IPS-18c (cell line): ENCODE data around the gene ARHGEF10L.

Experiments used
- H3K4me3 ChIP-seq: 2 replicates; pipeline ENCODE4 v1.7.0; 2013; ENCODE audit warnings: low read depth, mild to moderate bottlenecking, low read length, moderate library complexity; ENCODE audit not compliant: insufficient read depth
- H3K9me3 ChIP-seq: one replicate; pipeline ENCODE4 v1.6.1; 2013; ENCODE audit warnings: mild to moderate bottlenecking, low read length, moderate library complexity; ENCODE audit not compliant: control insufficient read depth, insufficient read depth

Gene ARHGEF10L

DNA sequence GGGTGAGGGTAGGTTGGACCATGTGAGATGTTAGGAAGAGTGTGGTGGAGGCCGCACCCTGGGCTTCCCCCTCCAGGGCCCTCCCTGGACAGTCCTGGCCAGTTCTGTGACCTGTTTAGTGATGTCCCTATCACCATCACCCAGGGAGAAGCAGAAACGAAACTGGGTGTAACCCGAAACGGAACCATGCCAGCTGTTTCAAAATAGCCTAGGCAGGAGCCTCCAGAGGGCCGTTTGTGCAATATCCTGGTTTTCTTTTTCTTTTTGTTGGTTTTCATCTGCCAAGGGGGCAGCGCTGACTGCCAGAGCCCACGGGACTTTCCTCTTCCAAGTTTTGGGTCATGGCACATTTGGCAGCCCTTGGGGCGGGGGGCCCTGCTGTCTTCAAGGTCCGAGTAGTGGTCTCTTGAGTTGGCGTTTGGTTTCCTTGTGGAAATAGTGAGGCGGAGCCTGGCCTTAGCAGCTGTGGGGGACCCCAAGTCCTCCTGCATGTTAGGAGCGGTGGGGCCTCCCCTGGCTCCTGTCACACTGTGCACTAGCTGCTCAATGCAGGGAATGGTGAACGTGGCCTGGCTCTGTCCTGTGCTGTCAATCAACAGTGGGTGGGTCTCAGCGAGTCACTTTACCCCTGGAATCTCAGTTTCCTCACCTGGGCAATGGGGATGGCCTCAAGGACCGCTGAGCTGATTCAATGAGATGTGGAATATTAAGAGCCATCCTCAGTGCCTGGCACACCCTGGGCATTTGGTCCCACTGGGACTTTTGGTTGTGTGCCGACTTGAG is 90.7 kb downstream of the ARHGEF10L start:
- Histone ChIP-seq H3K9me3 (peaks cover 2% of the 10 kb centered on the region), H3K4me3 (no peak overlapping the region; the same call in 1 of the 2 replicates)

DNA sequence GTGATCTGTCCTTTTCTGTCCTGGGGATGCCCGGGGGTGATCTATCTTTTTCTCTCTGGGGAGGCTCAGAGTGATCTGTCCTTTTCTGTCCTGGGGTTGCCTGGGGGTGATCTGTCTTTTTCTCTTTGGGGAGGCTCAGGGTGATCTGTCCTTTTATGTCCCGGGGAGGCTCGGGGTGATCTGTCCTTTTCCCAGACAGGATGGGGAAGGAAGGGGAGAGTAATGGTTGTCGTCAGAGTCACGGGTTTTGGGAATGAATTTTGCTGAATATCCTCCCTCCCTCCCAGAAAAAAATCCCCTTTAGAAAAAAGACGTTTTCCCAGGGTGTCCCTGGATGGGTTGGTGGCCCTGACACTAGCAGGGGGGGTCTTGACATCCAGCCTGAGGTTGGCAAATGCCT is 91.5 kb downstream of the ARHGEF10L start:
- Histone ChIP-seq H3K9me3 (peaks cover 2% of the 10 kb centered on the region), H3K4me3 (no peak overlapping the region)

DNA sequence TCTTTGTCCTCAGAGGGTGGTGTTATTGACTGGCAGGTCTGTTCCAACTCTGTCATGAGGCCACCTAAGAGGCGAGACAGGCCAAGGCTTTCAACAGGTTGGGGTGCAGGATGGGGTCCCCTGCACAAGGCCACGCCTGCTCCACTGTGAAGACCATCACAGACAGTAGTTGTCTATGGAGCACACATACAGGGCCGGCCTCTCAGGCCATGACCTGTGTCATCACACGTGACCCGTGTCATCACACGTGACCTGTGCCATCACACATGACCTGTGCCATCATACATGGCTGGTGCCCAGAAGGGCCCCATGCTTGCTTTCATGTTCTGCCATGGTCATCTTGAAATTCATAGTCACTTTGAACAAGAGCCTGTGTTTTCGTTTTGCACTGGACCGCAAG is 91.9 kb downstream of the ARHGEF10L start:
- peaks cover 2% of the 10 kb centered on the region for H3K9me3 ChIP-seq
- no peak overlapping the region for H3K4me3 ChIP-seq

DNA sequence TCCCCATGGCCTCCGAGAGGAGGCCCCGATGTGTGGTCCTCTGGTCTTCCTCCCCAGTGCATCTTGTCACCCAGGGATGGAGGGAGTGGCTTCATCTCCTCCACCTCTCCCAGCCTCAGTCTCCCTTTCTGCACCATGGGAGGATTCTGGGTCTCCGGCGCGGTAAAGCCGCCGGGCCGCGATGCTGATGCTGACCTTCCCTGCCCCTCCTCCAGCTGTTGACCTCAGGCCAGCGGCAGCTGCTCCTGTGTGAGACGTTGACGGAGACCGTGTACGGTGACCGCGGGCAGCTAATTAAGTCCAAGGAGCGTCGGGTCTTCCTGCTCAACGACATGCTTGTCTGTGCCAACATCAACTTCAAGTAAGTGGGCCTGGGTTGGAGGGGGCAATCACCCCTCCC is 92.6 kb downstream of the ARHGEF10L start:
- peaks cover 2% of the 10 kb centered on the region for H3K9me3 ChIP-seq
- no peak overlapping the region for H3K4me3 ChIP-seq

DNA sequence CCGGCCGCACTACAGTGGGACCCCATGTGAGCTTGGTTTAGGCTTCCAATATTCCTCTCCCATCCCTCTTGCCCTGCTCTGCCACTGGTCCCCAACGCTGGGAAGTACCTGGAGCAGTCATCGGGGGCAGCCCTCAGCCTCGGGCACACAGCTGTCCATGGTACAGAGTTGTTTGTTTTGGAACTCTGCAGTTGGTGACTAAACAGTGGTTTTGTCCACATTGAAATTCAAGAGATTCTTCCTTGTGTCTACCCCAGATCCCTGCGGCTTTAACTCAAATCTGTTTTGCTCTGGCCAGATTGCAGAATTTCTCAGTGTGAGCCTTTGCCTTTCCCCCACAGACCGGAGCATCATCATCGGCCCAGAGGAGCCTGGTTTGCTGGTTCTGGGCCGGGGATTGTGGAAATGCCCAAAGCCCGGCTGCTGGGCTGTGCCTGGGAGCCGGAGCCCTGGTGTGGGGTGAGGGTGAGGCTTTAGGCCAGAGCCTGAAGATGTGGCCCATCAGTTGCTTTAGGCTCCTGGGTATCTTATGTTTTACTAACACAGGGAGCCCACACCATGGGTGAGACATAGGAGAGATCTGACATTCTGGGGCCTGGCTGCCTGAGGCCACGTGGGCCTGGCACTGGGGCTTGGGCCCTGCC is 93.2 kb downstream of the ARHGEF10L start:
- Histone ChIP-seq H3K4me3 (no peak overlapping the region), H3K9me3 (peaks cover 2% of the 10 kb centered on the region)

DNA sequence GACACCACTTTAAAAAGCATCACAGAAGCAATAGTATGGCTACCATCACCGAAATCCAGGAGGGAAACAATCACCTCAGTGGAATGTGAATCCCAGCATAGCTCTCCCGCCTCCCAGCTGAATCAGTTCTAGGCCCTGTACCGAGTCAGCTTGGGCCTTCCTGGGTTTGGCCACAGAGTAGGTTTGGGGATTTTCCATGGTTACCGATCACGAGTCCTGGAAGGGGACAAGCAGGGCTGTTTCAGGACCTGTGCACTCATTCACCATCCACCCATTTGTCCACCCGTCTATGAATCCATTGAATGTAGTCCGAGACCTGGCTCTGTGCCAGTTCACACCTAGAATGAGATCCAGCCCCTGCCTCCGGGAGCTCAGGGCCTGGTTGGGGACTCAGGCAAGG is 94.2 kb downstream of the ARHGEF10L start:
- no peak overlapping the region for H3K4me3 ChIP-seq
- peaks cover 2% of the 10 kb centered on the region for H3K9me3 ChIP-seq

DNA sequence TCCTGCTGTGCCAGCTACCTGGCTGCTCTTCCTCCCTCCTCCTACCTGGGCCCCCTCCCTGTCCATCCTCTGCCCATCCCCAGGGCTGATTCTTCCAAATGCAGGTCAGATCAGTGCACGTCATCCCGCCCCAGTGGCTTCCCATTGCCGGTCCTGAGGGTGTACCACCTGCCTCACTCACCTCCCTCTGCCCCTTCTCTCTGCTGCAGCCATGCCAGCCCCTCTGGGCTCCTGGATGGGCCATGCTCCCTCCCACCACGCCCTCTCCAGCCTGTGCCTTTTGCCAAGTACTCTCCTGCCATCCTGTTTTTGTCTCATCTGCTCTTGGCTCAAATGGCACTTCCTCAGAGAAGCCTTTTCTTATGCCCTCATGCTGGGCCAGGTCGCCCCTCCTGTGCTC is 95.8 kb downstream of the ARHGEF10L start:
- Histone ChIP-seq H3K4me3 (no peak overlapping the region), H3K9me3 (peaks cover 2% of the 10 kb centered on the region)

DNA sequence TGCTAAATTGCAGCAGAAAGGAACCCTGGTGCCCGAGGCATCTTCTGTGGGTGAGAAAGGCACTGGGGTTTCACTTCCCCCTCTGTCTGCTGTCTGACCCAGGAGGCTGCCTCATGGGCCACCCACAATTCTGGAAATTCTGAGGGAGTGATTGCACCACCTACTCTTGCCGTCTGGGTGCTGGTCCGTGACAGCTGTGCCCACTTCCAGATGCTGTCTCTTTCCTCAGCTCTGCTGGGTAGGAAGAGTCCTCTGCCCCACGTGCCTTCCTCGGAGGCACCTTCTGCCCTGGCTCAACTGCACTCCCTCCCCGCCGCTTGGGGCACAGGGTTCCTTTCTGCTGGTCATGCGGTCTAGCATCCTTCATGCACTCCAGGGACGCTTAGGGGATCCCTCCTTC is 96.3 kb downstream of the ARHGEF10L start:
- H3K4me3 ChIP-seq: no peak overlapping the region
- peaks cover 2% of the 10 kb centered on the region for H3K9me3 ChIP-seq

DNA sequence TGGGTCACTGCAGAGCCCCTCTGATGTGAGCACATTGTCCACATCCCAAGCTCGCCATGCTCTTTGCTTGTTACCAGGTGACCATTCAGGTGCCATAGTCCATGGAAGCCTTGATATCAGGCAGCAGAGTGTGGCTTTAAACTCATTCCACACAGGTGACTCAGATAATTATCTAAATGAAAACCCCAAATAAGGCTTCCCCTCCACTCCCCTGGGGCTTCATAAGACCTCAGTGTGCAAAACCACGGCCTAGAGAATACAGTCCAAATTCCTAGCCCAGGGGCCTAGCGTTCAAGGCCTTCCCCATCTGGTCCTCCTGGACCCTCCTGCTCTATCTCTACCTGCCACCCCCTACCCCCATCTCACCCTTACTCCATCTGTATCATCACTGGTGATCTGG is 97.1 kb downstream of the ARHGEF10L start:
- Histone ChIP-seq H3K9me3 (peaks cover 2% of the 10 kb centered on the region), H3K4me3 (no peak overlapping the region)

DNA sequence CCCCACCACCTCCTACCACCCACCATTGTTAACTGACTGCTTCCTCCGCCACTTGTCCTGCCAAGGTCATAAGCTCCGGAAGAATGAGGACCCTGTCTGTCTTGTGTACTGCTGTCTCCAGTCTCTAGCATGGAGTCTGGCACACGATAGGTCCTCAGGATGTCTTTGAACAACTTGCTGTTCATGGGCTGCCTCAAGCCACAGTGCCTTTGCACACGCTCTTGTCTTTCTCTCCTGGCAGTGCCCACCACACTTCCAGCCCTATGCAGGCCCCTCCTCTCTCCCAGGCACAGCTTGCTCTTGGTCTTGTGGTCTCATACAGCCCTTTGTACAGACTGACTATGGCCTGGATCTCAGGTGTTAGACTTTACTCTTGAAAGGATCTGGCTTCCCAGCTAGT is 97.6 kb downstream of the ARHGEF10L start:
- no peak overlapping the region for H3K4me3 ChIP-seq
- peaks cover 2% of the 10 kb centered on the region for H3K9me3 ChIP-seq

DNA sequence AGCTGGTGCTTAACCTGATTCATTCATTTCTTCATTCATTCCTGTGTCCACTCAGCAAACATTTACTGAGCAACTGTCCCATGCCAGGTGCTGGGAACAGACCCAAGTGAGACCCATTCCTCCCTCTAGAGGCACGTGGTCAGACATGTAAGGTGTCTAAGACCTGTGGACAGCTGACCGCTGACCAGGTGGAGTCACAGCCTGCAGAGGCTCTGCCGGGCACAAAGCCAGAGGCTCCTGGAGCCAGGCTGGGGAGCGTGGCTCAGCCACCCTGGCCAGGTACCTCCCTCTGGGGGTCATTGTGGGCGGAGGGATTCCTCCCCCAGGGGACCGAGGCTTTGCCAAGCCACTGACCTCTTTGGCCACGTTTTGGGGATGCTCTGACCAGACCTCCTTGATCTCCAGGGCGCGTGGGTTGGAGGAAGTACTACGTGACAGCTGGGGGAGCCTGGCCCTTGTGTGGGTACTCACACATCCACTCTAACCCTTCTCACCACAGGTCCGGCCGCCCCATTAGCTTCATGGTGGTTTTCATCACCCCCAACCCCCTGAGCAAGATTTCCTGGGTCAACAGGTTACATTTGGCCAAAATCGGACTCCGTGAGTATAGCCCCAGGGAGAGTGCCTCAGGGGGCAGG is 100.3 kb downstream of the ARHGEF10L start:
- Histone ChIP-seq H3K9me3 (no peaks in the 10 kb centered on the region), H3K4me3 (no peak overlapping the region)

DNA sequence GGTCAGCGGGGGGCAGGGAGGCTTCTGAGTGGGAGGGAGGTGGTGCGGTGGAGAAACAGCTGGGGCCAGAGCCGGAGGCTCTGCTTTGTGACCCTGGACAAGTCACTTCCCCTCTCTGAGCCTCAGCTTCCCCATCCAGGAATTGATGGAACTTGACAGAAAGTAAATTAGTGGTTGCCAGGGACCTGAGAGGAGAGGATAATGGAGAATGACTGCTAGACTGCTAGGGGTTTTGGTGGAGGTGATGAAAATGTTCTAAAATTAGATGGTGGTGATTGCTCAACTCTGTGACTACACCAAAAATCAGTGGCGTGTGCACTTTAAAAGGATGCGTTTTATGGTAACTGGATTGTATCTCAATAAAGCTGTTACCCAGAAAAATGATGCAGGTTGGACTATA is 100.9 kb downstream of the ARHGEF10L start:
- Histone ChIP-seq H3K9me3 (no peaks in the 10 kb centered on the region), H3K4me3 (no peak overlapping the region)

DNA sequence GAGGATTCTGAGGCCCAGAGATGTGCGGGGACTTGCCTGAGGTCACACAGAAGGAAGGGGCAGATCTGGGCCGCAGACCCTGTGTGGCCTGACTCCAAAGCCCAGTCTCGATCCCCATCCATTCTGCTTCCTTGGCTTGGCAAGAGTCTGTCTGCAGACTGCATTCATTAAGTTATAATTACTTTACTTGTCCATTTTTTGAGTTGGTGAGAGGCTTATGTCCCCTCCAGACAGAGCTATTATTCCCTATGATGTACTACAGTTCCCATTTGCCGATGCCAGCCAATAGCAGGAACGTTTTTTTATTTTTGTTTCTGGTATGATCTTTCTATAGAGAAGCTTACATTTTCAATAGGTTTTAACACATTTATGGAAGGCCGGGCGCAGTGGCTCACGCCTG is 101.5 kb downstream of the ARHGEF10L start:
- H3K4me3 ChIP-seq: no peak overlapping the region
- H3K9me3 ChIP-seq: no peaks in the 10 kb centered on the region

DNA sequence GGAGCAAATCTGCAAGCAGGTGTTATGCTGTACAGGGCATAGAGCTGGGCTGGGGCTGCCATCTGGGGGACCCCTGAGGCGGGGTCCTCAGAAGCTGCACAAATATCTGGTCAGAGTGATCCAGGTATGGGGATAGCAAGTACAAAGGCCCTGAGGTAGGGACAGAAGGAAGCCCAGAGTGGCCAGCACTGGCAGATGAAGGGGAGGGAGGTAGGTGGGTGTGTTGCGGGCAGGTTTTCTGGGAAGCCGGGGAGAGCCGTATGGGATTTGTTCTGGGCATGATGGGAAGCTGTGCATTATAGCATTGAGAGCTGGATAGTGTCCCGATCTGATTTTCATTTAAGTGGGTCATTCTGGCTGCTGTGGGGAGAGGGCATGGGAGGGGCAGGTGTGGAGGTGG is 102.7 kb downstream of the ARHGEF10L start:
- Histone ChIP-seq H3K9me3 (no peaks in the 10 kb centered on the region), H3K4me3 (no peak overlapping the region)

DNA sequence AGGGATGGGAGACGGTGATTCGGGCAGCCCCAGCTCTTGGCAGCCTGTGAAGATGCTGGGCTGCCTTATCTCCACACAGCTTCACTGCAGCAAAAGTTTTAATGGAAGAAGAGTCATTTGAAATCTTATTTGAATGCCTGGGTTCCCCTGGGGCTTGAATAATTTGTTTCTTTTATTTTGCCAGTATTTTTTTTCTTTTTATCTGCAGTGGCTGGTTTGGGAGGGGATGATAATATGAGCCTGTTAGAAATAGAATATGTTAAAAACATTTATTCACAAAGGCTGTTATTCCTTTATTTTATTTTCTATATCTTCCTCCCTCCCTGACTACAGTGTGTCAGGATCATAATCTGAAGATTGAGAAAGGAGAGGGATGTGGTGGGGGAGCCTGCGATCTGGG is 103.4 kb downstream of the ARHGEF10L start:
- no peaks in the 10 kb centered on the region for H3K9me3 ChIP-seq
- no peak overlapping the region for H3K4me3 ChIP-seq

DNA sequence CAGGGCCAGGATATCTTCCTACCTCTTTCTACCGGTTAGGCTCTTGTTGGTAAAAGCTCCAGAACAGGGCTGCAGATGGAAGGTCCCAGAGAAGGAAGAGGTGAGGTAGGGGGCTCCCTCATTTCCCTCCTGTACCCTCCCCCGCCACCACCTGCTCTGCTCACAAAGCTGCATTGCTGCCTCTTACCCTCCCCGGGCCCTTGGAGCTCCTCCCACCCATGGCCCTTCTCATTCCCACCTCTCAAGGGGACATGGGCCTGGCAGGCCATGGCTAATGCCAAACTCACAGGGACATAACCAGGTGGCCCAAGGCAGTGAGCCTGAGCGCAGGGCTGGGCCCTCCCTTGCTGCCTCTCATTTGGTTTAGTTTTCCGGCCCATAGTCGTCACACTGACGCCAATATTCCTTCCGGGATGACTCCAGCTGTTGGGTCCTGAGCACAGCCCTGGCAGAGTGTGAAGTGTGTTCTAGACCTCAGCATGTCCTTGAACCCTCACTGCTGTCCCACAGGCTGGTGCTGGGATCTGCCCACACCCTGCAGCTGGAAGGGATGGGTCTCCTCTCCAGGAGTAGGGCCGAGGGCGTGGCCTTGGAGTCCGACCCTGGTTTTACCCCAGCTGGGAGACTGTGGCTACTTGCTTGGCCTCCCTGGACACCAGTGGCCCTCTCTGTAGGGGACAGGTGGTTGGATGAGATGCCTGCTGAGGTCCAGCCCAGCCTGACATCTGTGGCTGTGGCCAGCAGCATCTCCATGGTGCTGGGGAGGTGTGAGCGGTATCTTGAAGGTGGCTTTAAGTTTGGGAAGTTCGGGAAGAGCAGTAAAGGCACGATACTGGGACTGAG is 104.6 kb downstream of the ARHGEF10L start:
- Histone ChIP-seq H3K4me3 (no peak overlapping the region), H3K9me3 (no peaks in the 10 kb centered on the region)

DNA sequence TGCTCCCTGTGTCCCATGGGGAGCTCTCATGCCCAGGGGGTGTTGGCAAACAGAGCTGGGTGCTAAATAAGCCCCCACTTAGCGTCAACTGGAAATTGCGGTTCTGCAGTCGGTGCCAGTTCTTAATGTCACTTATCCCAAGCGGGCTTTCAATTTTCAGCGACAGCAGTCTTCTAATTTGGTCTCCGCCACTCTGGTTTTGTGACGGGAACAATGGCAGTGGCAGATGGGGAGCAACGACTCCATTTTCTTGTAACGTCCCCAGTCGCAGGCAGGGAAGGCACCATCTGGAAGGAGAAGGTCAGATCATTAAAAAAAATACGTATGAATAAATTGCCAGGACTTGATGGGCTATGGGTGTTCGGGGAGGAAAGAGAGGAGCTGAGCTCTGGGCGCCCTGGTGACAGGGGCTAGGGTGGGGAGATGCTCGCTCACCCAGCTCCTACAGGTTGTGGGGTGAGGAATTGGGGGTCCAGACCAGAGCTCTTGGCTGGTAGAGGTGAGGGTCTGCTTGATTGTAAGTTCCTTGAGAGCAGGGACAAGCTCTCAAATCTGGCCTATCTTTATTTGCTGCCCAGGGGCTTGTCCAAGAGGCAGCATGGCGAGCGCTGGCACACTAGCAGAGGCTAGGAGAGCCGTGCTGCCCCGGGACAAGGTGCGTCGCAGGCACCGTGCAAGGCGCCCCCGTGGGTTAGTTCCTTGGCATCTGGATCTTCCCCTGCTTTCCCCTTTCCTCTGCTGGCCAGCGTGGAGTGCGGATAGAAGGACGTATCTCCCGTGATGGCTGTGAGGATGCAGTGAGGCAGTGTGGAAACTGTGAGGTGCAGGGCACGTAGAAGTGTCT is 105.8 kb downstream of the ARHGEF10L start:
- Histone ChIP-seq H3K9me3 (no peaks in the 10 kb centered on the region), H3K4me3 (no peak overlapping the region)
